D721Med (cell line): Measurements from ENCODE around the gene LCP1.
"Not testable (repeated sequence)": the region's sequence is repeated elsewhere in the genome, so short reads cannot be mapped to it uniquely, and the experiment has no call there.

ENCODE experiments used
- DNase-seq: peaks from one replicate; pipeline ENCODE4 v3.0.0; 2011; ENCODE audit warnings: low spot score; ENCODE audit not compliant: insufficient read length
- FAIRE-seq: peaks from 2 replicates; lab custom pipeline; 2011; peaks lifted over from hg19 to GRCh38; lab: Jason Lieb, UNC
- CTCF ChIP-seq: IDR thresholded peaks from 2 replicates; pipeline ENCODE4 v1.5.1; 2012; ENCODE audit warnings: mild to moderate bottlenecking, control low read depth; ENCODE audit not compliant: insufficient read depth; ENCODE audit errors: missing control alignments

The LCP1 gene

GRCh38 chr13:46166947-46167610, 14.9 kb downstream of the LCP1 start:
- DNase-seq = no peak
- no peak for FAIRE-seq
- TF ChIP-seq CTCF = no peak

GRCh38 chr13:46166224-46166584, 15.8 kb downstream of the LCP1 start:
- DNase-seq (no peak), FAIRE-seq (no peak)
- no peak for TF ChIP-seq CTCF

GRCh38 chr13:46165485-46166223, 16.3 kb downstream of the LCP1 start:
- DNase-seq (no peak), FAIRE-seq (no peak)
- no peak for TF ChIP-seq CTCF

GRCh38 chr13:46164661-46165060, 17.3 kb downstream of the LCP1 start:
- FAIRE-seq = no peak
- DNase-seq = no peak
- TF ChIP-seq CTCF = no peak

- FAIRE-seq, DNase-seq: not testable (repeated sequence)
These were observed 19.2 kb downstream of the LCP1 start for GRCh38 chr13:46162741-46163140.

- no peak for FAIRE-seq
- TF ChIP-seq CTCF = peak; percentile 84
- peak; percentile 43 for DNase-seq
These were observed 21.4 kb downstream of the LCP1 start for GRCh38 chr13:46160471-46161066.

GRCh38 chr13:46160065-46160464, 21.9 kb downstream of the LCP1 start:
- TF ChIP-seq CTCF = no peak
- no peak for DNase-seq
- no peak for FAIRE-seq
